Ascending aorta (tissue), 2 donors: ENCODE results near the gene NPHP3. TPM values are rescaled to one million over a fixed set of nuclear protein-coding genes. Genes with fewer than 3 reads are reported as not detected.

Source experiments
- DNase-seq, 2 donors: peaks; one replicate each; pipeline ENCODE4 v3.0.0-alpha.2; 2019; ENCODE audit warnings: low spot score in 2 of 2
- H3K27ac ChIP-seq, 2 donors: fragments of 200-600 bp; sonication (generic); one replicate each; pipeline ENCODE4 v1.5.1; 2016 to 2017; ENCODE audit warnings: mild to moderate bottlenecking in 1 of 2
- H3K27me3 ChIP-seq: fragments of 200-600 bp; sonication (generic); one replicate; pipeline ENCODE4 v1.5.1; 2017
- H3K36me3 ChIP-seq, 2 donors: fragments of 200-600 bp; sonication (generic); one replicate each; pipeline ENCODE4 v1.5.1; 2016
- H3K4me1 ChIP-seq, 2 donors: fragments of 200-600 bp; sonication (generic); one replicate each; pipeline ENCODE4 v1.5.1; 2016 to 2017; ENCODE audit warnings: mild to moderate bottlenecking in 1 of 2
- H3K4me3 ChIP-seq, 2 donors: fragments of 200-600 bp; sonication (generic); one replicate each; pipeline ENCODE4 v1.5.1; 2016 to 2017; ENCODE audit warnings: mild to moderate bottlenecking in 1 of 2
- H3K9me3 ChIP-seq, 2 donors: fragments of 200-600 bp; sonication (generic); one replicate each; pipeline ENCODE4 v1.5.1; 2016
- intact Hi-C: fragments of 100-400 bp; cut with DNase I; formaldehyde crosslinking; loops from one replicate; pipeline ENCODE4 v1.15.1; 2023
- total RNA-seq: library from RNA; depleted of rRNA; stranded (reverse); fragments of >200 nt; gene quantifications from one replicate; pipeline ENCODE4 v1.1.0, GENCODE V29; 2016
- TF ChIP-seq, protein P1 (sequence below), 3 experiments: fragments of 200-600 bp in 2 of 3; fragments of 450-650 bp in 1 of 3; sonication (generic) in 2 of 3; IDR thresholded peaks; one replicate each; pipeline ENCODE4 v1.5.1; 2016 to 2019; ENCODE audit warnings: antibody characterized with exemption in 3 of 3, mild to moderate bottlenecking in 1 of 3, moderate library complexity in 1 of 3

The NPHP3 gene
- total RNA-seq, 1 donor from 2014 or later, result 11.9 TPM

- TF ChIP-seq, protein P1, sequence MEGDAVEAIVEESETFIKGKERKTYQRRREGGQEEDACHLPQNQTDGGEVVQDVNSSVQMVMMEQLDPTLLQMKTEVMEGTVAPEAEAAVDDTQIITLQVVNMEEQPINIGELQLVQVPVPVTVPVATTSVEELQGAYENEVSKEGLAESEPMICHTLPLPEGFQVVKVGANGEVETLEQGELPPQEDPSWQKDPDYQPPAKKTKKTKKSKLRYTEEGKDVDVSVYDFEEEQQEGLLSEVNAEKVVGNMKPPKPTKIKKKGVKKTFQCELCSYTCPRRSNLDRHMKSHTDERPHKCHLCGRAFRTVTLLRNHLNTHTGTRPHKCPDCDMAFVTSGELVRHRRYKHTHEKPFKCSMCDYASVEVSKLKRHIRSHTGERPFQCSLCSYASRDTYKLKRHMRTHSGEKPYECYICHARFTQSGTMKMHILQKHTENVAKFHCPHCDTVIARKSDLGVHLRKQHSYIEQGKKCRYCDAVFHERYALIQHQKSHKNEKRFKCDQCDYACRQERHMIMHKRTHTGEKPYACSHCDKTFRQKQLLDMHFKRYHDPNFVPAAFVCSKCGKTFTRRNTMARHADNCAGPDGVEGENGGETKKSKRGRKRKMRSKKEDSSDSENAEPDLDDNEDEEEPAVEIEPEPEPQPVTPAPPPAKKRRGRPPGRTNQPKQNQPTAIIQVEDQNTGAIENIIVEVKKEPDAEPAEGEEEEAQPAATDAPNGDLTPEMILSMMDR (IDR thresholded peaks at IDR 0.05), result no peak
- Histone ChIP-seq H3K36me3 (no peaks in the 10 kb centered on the region), H3K4me3 (no peak overlapping the region), H3K27me3 (no peaks in the 10 kb centered on the region), H3K4me1 (no peaks in the 10 kb centered on the region), H3K9me3 (no peaks in the 10 kb centered on the region), H3K27ac (no peak overlapping the region)
- no peak for DNase-seq
- intact Hi-C loops, result loop anchor here (5.0 kb wide), 1 partner anchor 644 kb away; no protein-coding TSS in a partner anchor
Measured at GRCh38 chr3:132738314-132738713, 16.1 kb upstream of the NPHP3 start.

DNA sequence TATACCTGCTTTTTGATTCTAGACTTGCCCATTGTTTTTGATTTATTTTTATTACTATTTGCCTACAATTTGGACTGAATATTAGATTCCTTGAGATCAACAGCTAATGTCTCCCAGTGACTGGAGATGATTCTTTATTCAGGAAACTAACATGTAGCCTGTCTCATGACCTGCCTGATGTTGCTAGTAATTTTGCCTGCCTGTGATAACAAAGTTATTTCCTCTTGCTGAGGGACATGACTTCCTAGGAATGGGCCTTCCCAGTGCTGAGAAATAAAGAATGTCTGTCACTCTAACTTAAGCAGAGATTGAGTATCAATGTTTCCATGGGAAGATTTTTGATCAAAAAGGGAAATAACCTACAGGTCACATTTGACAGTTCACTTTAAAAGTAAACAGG lies 13.4 kb upstream of the NPHP3 start:
- no peak for DNase-seq
- no peak overlapping the region for H3K27ac ChIP-seq
- intact Hi-C loops, result loop anchor here (5.0 kb wide), 1 partner anchor 647 kb away; no protein-coding TSS in a partner anchor
- H3K9me3 ChIP-seq, result no peaks in the 10 kb centered on the region
- TF ChIP-seq, protein P1 (IDR thresholded peaks at IDR 0.05), result no peak
- no peaks in the 10 kb centered on the region for H3K27me3 ChIP-seq
- H3K36me3 ChIP-seq, result no peaks in the 10 kb centered on the region
- no peak overlapping the region for H3K4me3 ChIP-seq
- H3K4me1 ChIP-seq, result no peaks in the 10 kb centered on the region

GRCh38 chr3:132730891-132731580 lies 8.8 kb upstream of the NPHP3 start:
- intact Hi-C loops, result loop anchor here (2.0 to 5.0 kb wide), 2 partner anchors 692 to 1196 kb away; no protein-coding TSS in a partner anchor
- TF ChIP-seq, protein P1 (IDR thresholded peaks at IDR 0.05), result peak in 2 of 3 experiments; percentile 43 to 59
- Histone ChIP-seq H3K36me3 (no peaks in the 10 kb centered on the region), H3K4me3 (no peak overlapping the region), H3K27me3 (no peaks in the 10 kb centered on the region), H3K27ac (no peak overlapping the region), H3K9me3 (no peaks in the 10 kb centered on the region), H3K4me1 (no peaks in the 10 kb centered on the region)
- DNase-seq, result no peak

DNA sequence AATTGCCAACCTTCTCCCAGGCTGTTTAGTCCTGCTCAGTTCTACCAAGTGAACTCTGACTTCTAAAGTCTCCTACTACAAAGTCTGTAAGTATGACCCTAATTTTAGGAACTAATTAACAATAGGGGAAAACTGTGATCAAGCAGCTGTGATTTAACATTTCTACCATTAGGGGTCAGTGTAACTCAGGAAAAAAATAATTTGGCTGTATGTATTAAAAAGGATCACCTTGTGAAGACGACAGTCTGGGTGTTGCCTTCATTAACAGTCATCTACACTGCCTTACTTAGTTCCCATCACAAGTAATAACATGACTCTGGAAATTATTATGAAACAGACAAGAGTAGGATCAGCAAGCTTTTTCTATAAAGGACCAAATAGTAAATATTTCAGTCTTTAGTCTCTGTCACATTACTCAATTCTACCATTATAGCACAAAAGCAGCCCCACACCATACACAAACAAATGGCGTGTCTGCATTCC lies 4.2 kb upstream of the NPHP3 start:
- Histone ChIP-seq H3K36me3 (no peaks in the 10 kb centered on the region), H3K27ac (no peak overlapping the region), H3K4me3 (no peak overlapping the region), H3K4me1 (peaks cover 0 to 4% of the 10 kb centered on the region in 2 donors), H3K9me3 (no peaks in the 10 kb centered on the region), H3K27me3 (no peaks in the 10 kb centered on the region)
- TF ChIP-seq, protein P1 (IDR thresholded peaks at IDR 0.05), result peak; percentile 63 to 85 (median 77)
- intact Hi-C loops, result loop anchor here (5.0 kb wide), 1 partner anchor 1081 kb away; the partner anchor contains the start of gene SRPRB
- DNase-seq, result no peak

DNA sequence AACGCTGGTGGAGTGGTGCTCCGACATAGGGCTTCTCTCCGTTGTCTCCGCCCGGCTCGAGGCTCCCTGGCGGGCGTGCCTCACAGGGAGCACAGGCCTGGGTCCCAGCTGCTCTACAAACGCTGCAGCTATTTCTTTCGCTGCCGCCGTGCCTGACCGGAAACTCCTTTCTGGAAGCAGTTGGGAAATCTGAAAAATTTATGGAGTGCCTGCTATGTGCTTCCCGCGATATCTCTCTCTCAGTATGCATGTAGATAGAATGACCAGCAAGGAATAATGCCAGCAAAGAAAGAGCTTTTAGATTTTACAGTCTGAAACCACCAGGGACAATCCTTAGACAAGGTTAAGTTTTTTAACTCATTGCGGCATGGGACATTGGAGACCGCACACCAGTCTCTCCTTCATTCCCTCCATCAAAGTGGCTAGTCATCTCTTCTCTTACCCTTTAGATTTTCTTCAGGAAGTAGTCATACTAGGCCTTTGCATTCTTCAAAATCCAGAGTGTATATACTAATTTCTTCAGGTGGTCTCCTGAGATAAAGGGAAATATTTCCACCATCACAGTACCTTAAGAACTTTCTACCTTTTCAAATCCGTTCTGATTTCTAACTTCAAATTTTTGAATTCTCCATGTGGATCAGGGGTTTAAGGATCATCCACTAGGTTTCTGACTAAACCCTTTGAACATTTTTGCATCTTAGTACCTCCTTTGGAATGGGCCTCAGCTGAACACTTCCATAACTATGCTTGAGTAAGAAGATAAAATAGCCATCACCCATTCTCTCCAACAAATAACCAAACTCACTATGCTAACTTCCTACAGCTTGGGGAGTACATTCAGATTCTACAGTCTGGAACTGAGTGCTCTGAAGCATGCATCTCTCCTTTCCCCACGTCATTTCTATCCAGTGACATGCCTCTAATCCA lies 1.1 kb upstream of the NPHP3 start:
- TF ChIP-seq, protein P1 (IDR thresholded peaks at IDR 0.05), result no peak
- Histone ChIP-seq H3K36me3 (peaks cover 0 to 6% of the 10 kb centered on the region in 2 donors), H3K27ac (peak overlapping the region; percentile 75 to 86), H3K4me1 (peaks cover 6 to 17% of the 10 kb centered on the region in 2 donors), H3K4me3 (peak overlapping the region; percentile 75 to 85), H3K27me3 (no peaks in the 10 kb centered on the region), H3K9me3 (no peaks in the 10 kb centered on the region)
- intact Hi-C loops, result loop anchor here (2.0 to 5.0 kb wide), 3 partner anchors 316 to 1831 kb away; partner anchors contain the start of genes ATP2C1, CEP63 and TMEM108
- no peak for DNase-seq
